ENCODE results near the gene CHD5.

GRCh38 chr1:6087958-6088357 is 92.2 kb downstream of the CHD5 start:
- TF ChIP-seq CTCF (conservative IDR thresholded peaks at IDR 0.05; ENCODE audit: low read depth, low read length) (no peak), RCOR1 (IDR thresholded peaks at IDR 0.05; ENCODE audit: insufficient replicate concordance, low read length) (no peak), SMC3 (IDR thresholded peaks at IDR 0.05; ENCODE audit: low read depth, low read length) (no peak), CEBPB (IDR thresholded peaks at IDR 0.05; ENCODE audit: low read depth, low read length) (no peak), FOS (IDR thresholded peaks at IDR 0.05; ENCODE audit: low read depth, low read length) (no peak), CHD1 (IDR thresholded peaks at IDR 0.05; ENCODE audit: low read depth, low read length) (no peak), MAFK (IDR thresholded peaks at IDR 0.05; ENCODE audit: low read depth, low read length) (no peak), POLR2A (IDR thresholded peaks at IDR 0.05; ENCODE audit: low read depth, low read length) (no peak), RAD21 (IDR thresholded peaks at IDR 0.05; ENCODE audit: low read length) (no peak), MXI1 (IDR thresholded peaks at IDR 0.05; ENCODE audit: borderline replicate concordance, low read depth, low read length) (no peak), USF2 (IDR thresholded peaks at IDR 0.05; ENCODE audit: low read depth, low read length) (no peak), BHLHE40 (IDR thresholded peaks at IDR 0.05; ENCODE audit: low read depth, low read length) (no peak)

Data from IMR-90 (cell line).